Amniotic stem cell (primary cell): ENCODE results near the gene TSPAN31.
"Not testable (repeated sequence)": the region's sequence is repeated elsewhere in the genome, so short reads cannot be mapped to it uniquely, and the experiment has no call there.

Source experiments
- DNase-seq: peaks from one replicate; lab custom pipeline; 2025; lab: John Stamatoyannopoulos, UW

Gene TSPAN31, protein sequence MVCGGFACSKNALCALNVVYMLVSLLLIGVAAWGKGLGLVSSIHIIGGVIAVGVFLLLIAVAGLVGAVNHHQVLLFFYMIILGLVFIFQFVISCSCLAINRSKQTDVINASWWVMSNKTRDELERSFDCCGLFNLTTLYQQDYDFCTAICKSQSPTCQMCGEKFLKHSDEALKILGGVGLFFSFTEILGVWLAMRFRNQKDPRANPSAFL

DNA sequence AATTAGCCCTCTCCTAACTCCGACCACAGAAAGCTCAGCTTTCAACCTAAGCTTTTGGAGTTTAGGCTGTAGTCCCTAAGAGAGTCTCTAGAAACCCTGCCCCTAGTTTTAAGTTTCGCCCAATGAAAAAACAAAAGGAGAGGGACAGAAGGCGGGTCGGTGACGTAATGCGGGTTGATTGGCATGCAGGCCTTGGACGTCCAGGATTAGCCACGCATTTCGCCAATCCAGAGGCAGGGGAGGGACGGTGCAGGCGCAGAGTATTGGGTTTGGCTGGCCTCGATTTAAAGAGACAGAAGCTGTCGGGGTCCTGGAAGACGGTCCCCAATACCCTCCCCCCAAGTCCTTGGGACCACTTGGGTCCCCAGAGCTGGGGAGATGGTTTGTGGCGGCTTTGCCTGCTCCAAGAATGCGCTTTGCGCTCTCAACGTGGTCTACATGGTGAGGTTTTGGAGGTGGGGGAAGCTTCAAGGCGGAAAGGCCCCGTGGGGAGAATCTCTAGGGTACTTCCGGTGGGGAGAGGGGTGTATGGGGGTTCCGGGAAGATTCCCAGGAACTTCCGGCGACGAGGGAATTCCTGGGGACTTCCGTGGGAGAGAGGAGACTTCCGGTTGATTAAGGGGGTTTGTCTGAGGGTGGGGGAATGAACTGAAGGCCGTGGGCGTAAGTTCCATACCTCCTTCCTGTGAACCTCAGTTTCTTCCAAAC is at the start of gene TSPAN31:
TSPAN31 (plus strand) TSS at position 263 of the 708 bp plus-strand sequence; CDS start at position 379, 116 bp downstream.
- peak; percentile 94 for DNase-seq

DNA sequence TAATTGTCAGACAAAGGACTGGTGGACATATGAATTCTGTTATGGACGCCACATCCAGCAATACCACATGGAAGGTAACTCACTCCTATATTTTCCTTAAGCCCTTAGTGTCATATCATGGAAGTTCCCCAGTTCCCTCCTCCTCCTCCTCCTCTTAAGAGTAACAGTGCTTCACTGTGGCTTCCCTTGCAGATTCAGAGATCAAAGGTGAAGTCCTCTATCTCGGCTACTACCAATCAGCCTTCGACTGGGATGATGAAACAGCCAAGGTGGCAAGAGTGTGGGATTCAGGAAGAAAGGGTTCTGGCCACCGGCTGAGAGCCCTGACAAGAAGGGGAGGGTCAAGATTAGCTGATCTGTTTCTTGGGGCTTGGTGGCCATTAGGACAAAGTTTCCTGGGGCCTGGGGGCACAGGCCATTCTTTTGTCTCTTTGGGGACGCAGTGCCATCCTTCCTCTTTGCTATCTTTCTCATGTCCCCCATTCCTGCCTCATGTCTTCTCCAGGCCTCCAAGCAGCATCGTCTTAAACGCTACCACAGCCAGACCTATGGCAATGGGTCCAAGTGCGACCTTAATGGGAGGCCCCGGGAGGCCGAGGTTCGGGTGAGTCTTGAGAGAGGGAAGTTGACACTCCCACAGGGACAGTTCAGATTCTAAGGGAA is 48.9 kb upstream of the TSPAN31 start:
- DNase-seq, result no peak

DNA sequence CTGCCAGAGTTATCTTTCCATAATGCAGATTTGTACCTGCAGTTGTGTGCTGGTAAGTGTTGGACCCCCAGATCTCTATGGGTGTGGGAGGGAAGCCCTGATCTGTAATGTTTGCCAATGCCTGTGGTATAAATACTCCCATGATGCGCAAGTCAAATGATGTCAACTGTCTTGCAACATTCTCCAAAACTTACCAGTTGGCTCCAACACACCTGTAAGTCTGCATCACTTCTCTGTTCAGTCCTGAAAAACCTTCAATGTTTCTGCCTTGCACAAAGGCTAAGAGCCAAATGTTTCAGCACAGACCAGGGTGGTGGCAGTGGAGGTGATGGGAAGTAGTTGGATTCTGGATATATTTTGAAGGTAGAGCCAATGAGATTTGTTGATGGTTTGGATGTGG is 47.8 kb upstream of the TSPAN31 start:
- no peak for DNase-seq

DNA sequence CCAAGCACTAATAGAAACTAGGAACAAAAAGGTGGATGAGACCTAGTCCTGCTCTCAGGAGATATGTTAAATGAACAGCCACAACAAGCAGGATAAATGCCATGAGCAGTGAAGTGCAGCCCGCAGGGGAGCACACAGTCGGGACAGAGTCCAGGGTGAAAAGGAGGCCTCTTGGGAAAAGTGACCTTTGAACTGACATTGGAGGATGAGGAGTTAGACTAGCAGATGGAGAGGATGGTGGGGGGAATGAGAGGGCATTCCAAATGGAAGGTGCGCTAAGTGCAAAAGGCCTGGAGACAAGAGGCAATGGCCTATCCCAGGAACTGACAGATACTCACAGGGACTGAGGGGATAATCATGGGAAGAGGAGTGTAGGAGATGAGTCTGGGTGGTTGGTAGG is 46.4 kb upstream of the TSPAN31 start:
- DNase-seq, result no peak

DNA sequence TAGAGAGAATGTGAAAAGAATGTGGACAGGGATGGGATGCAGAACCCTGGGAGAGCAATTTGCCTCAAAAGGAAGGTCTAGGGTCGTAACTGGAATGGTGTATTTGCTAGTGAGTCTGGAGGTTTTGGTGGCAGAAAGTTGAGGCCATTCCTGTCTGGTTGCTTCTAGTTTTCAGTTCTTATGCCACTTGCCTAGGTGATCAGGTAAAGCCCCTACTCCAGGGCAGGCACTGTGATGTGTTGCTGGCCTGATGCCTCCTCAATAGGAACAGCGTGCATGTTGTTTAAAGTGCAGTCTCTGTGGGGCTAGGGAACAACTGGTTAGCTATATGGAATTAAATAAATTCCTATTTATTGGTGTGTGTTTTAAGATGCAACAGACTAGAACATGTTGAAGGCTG is 44.5 kb upstream of the TSPAN31 start:
- no peak for DNase-seq

DNA sequence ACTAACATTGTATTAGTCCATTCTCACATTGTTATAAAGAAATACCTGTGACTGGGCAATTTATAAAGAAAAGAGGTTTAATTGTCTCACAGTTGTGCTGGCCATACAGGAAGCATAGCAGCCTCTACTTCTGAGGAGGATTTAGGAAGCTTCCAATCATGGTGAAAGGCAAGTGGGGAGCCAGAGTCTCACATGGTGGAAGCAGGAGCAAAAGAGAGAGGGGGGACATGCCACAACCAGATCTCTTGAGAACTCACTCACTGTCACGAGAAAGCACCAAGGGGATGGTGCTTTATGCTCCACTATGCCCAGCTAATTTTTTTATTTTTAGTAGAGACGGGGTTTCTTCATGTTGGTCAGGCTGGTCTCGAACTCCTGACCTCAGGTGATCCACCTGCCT is 37.6 kb upstream of the TSPAN31 start:
- DNase-seq, result no peak

DNA sequence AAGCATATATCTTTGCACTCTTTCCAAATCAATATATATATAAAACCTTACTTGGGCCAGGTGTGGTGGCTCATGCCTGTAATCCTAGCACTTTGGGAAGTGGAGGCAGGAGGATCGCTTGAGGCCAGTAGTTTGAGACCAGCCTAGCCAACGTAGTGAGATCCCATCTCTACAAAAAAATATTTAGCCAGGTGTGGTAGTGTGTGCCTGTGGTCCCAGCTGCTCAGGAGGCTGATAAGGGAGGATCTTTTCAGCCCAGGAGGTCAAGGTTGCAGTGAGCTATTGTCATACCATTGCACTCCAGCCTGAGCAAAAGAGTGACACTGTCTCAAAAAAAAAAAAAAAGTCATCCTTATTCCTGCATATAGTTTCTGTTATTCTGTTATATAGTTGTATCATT is 36.5 kb upstream of the TSPAN31 start:
- DNase-seq, result no peak

DNA sequence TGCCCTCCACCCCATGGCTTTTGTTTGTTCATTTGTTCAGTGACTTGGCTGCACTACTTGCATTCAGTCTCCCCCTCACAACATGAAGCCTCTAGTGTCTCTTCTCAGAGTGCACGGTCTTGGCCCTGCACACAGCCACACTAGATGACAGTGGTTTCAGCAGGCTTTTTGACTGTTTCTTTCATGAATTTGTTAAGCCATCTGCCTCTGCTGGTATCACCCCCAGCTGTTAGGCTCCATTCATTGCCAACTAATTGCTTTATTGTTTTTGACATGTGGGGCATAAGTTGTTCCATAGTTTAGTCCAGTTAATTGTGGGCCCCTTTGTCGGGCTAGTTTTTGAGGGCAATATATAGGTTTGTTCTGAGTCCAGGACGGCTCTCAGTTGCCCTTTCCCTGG is 32.1 kb upstream of the TSPAN31 start:
- DNase-seq, result no peak

DNA sequence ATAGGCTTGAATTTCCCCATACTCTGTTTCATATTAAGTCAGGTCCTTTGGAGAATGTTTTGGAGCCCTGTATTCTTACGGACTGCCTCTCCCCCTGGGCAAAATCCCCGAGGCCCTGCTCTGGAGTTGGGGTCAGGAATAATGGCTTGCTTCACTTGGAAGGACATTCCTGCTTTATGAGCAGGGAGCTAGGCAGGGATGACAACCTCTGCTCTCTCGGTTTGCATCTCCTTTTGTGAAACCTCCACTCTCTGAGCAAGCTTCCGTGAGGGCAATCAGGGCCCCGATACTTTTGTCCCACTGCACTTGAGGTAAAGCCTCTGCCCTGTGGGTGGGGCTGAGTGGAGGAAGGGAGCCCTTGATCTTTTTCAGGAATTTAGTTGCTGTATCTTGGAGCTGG is 31.6 kb upstream of the TSPAN31 start:
- no peak for DNase-seq

DNA sequence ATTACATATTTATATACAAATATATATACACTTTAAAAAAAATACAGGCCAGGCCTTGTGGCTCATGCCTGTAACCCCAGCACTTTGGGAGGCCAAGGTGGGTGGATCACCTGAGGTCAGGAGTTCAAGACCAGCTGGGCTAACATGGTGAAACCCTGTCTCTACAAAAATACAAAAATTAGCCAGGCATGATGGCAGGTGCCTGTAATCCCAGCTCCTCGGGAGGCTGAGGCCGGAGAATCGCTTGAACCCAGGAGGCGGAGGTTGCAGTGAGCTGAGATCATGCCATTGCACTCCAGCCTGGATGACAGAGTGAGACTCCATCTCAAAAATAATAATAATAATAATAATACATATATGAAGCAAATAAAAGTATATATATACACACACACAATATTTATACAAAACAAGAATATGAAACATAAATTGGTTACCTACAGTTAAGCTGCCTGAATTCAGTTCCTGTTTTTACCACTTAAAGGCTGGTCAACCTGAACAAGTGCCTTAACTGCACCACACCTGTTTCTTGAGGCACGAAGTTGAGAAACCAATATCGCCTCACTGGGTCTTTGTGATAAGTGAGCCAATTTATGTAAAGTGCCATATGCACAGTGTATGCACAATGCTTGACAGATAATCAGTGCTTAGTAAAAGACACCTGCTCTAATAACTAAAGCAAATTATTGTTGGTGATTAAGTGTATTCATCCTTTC is 29.6 kb upstream of the TSPAN31 start:
- DNase-seq, result not testable (repeated sequence)

DNA sequence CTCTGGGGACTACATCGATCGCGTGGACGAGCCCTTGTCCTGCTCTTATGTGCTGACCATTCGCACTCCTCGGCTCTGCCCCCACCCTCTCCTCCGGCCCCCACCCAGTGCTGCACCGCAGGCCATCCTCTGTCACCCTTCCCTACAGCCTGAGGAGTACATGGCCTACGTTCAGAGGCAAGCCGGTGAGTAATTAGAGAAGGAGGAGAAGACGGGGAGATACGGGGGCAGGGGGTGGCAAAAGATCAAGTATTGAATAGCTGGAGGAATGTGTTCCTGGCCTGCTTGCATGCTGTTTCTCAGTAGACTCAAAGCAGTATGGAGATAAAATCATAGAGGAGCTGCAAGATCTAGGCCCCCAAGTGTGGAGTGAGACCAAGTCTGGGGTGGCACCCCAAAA is 29.1 kb upstream of the TSPAN31 start:
- no peak for DNase-seq

DNA sequence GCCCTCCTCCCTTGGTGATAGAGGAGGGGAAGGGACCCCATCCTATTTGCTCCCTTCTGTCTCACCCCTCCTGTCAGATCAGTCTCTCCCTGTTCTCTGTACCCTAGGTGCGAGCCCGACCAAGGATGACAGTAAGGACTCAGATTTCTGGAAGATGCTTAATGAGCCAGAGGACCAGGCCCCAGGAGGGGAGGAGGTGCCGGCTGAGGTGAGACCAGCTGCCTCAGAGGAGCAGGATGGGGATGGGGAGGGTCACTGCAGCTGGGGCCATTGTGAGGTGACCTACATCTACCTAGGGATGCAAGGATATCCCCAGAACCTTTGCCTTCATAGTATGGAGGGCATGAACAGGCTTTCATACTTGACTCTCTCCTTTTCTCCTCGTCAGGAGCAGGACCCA is 28.5 kb upstream of the TSPAN31 start:
- DNase-seq, result no peak

DNA sequence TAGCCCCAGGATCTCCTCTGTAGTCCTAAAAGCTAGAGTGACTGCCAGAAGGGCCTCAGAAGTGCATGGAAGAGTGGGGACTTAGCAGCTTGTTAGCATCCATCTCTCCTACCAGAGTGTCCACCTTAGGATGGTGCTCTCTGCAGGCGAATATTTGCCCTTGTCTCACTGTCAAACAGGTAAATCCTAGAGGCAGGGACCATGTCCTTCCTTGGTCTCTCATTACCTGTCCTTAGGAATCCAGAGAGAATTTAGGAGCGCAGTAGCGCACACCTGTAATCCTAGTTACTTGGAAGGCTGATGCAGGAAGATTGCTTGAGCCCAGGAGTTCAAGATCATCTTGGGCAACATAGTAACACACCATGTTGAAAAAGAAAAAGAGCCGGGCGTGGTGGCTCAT is 27.7 kb upstream of the TSPAN31 start:
- no peak for DNase-seq

DNA sequence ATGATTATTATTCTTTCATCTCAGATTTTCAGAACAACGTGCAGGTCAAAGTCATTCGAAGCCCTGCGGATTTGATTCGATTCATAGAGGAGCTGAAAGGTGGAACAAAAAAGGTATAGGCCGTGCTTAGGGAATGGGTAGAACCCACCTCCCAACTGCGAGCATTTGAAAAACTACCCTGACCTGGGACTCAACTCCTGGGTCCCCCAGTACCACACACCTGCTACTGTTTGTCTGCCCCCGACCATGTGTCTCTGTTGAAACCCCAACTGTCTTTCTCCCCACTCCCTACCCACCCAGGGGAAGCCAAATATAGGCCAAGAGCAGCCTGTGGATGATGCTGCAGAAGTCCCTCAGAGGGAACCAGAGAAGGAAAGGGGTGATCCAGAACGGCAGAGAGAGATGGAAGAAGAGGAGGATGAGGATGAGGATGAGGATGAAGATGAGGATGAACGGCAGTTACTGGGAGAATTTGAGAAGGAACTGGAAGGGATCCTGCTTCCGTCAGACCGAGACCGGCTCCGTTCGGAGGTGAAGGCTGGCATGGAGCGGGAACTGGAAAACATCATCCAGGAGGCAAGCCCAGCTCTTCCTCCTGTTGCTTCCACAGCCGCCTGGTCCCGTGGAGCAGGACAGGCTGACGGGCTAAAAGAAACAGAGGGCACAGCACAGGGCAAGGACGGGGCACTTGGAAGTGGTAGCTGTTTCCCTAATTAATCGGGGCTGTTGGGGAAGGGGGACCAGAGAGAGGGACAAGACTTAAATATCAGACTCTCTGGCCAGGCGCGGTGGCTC is 26.8 kb upstream of the TSPAN31 start:
- DNase-seq, result no peak

DNA sequence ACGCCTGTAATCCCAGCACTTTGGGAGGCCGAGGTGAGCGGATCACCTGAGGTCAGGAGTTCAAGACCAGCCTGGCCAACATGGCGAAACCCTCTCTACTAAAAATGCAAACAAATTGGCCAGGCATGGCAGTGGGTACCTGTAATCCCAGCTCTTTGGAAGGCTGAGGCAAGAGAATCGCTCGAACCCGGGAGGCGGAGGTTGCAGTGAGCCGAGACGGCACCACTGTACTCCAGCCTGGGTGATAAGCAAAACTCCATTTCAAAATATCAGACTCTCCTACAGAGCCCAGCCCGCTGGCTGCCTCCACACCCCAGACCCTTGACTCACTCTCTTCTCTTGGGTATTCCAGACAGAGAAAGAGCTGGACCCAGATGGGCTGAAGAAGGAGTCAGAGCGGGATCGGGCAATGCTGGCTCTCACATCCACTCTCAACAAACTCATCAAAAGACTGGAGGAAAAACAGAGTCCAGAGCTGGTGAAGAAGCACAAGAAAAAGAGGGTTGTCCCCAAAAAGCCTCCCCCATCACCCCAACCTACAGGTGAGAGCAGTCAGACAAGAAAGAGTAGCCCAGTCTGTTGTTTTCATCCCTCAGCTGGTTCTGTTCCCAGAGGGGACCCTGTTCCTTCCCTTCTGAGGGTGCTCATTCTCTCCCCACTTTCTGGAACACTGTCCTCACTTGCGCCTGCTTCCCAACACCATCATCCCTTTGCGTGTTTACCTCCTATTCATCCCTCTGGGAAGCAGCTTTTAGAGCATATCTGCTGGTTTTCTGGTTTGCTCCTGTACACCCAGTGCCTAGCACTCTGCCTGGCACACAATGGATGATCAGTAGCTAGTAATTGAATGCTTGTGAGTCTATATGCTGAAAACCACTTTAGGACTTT is 26.0 kb upstream of the TSPAN31 start:
- DNase-seq, result no peak

DNA sequence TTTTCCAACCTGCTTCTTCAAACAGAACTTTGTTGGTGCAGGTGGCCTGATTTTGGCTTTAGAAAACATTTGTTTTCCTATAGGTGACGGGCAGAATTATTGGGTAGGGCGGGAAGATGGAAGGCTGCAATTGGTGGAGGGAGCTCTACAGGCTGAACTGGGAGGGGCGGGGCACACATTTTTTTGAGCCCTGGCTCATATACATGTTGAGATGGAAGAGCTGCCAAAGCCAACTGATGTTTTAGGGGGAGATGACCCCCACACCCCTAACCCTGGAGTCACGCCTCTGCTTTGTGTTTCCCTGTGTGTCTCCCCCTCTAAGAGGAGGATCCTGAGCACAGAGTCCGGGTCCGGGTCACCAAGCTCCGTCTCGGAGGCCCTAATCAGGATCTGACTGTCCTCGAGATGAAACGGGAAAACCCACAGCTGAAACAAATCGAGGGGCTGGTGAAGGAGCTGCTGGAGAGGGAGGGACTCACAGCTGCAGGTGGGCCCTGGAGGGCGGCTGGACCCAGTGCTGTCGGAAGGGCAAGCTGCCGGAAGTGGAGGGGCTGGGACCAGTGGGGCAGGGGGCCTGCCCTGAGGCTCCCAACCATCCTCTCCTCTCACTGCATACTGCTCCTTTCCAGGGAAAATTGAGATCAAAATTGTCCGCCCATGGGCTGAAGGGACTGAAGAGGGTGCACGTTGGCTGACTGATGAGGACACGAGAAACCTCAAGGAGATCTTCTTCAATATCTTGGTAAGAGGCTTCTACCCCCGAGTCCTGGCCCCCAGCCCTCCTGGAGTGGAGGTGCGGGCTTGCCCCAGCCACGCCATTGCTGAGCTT is 24.8 kb upstream of the TSPAN31 start:
- no peak for DNase-seq

DNA sequence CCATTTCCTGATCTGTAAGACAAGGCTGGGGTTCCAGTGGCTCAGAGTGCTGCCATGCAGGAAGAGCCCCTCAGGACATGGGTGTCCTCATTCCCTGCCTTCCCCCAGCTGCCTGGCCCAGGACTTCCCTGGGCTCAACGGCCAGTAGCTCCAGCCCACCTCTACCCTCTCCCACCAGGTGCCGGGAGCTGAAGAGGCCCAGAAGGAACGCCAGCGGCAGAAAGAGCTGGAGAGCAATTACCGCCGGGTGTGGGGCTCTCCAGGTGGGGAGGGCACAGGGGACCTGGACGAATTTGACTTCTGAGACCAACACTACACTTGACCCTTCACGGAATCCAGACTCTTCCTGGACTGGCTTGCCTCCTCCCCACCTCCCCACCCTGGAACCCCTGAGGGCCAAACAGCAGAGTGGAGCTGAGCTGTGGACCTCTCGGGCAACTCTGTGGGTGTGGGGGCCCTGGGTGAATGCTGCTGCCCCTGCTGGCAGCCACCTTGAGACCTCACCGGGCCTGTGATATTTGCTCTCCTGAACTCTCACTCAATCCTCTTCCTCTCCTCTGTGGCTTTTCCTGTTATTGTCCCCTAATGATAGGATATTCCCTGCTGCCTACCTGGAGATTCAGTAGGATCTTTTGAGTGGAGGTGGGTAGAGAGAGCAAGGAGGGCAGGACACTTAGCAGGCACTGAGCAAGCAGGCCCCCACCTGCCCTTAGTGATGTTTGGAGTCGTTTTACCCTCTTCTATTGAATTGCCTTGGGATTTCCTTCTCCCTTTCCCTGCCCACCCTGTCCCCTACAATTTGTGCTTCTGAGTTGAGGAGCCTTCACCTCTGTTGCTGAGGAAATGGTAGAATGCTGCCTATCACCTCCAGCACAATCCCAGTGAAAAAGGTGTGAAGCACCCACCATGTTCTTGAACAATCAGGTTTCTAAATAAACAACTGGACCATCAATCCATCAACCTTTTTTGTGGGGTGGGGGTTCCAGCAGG is 23.9 kb upstream of the TSPAN31 start:
- no peak for DNase-seq

DNA sequence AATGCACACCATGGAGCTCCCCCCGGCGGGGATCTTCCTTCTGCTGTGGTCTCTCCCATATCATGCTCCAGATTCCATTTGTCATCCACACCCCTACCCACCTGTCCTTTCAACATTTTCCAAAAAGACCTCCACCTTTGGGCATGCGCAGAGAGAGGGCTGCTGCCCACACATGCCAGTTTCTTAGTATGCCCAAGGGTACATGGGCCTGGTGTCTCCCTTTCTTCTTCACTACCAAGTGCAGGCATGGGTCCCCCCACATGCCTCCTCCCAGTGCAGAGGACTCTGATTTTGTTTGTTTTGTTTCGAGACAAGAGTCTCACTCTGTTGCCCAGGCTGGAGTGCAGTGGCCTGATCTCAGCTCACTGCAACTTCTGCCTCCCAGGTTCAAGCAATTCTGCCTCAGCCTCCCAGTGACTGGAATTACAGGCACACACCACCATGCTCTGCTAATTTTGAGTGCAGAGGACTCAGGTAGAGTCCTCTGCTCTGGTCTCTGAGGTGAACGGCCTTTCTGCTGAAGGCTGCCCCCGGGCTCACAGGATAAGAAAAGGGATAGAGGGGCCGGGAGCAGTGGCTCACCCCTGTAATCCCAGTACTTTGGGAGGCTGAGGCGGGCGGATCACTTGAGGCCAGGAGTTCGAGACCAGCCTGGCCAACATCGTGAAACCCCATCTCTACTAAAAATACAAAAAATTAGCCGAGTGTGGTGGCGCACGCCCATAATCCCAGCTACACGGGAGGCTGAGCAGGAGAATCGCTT is 22.8 kb upstream of the TSPAN31 start:
- DNase-seq, result not testable (repeated sequence)
